ENCODE measurements around the gene TLX3.

- no peak for TF ChIP-seq EP300 (IDR thresholded peaks at IDR 0.05; ENCODE audit: borderline replicate concordance)
- TF ChIP-seq YY1 (IDR thresholded peaks at IDR 0.05; ENCODE audit: low read depth), result no peak
- TF ChIP-seq FOXM1 (IDR thresholded peaks at IDR 0.05; ENCODE audit: borderline replicate concordance, low read depth), result no peak
- TF ChIP-seq MAX (IDR thresholded peaks at IDR 0.05), result no peak
Observed at GRCh38 chr5:171321447-171321846, 12.4 kb downstream of the TLX3 start.

Measured in Ishikawa (cell line).